Hematopoietic multipotent progenitor cell treated with erythropoietin and hydrocortisone succinate and interleukin-3 and kit ligand, for 15 days (in vitro differentiated cells): ENCODE data around the gene ALDH1L1.
A peak's percentile ranks its signal among the peaks of the same experiment; 100 is the strongest.

Experiments
- DNase-seq: peaks from one replicate; pipeline ENCODE4 v3.0.0-alpha.2; 2015; ENCODE audit warnings: low spot score

ALDH1L1 gene

DNA sequence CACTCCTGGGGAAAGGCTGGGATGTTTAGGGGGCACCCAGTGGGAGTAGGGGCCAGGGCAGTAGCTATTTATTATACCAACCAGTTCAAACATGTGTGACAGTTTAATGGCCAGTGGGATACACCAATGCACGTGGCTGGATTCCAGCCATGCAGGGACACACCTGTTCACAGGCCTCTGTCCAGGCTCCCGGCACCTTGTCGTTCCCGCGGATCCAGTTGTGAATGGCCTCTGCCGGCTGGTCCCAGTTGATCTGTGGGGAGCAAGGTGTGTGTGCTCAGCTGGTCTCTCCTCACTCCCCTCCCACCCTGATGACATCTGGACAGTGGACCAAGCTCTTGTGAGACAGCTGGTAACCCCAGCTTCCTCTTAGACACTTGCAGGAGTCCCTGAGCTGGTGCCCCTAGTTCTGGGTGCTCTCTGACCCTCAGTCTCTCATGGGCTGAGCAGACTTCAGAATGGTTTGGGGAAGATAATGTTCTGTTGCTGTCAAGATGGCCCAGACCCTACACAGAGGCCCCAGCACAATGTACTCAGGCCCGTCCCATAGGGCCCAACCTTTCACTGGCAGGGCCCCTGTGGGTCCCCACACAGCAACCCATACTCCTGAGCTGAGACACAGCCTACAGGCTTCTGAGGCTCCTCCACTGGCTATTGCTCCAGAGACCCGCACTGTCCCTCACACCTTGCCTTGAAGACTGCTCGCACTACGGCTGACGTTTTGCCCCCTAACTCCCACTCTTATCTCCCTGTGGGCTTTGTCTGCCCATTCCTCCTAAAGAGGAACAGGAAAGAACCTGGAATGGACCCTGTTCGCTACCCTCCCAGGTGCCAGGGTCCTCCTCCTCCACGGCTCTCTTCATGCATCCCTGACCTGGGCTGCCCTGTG is 25.8 kb downstream of the ALDH1L1 start:
- DNase-seq: no peak

GRCh38 chr3:126153695-126154360 is 26.6 kb downstream of the ALDH1L1 start:
- no peak for DNase-seq

- DNase-seq: no peak
Measured at GRCh38 chr3:126152901-126153694, 27.3 kb downstream of the ALDH1L1 start.

DNA sequence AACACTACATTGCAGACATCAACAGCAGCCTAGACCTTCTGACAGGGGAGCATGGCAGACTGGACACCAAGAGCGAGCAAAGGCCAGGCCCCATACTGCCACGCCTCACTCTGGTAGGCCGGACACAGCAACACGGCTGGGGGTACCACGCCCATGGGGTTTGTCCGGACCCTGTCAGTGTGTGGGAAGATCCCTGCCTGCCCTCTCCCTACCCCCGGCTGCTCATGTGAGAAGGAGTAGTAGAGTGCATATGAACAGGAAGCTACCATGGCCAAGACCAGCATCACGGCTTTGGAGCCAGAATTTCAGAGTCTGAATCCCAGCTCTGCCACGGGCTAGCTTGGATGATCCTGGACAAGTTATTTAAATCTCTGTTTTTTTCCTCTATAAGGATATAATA is 27.9 kb downstream of the ALDH1L1 start:
- no peak for DNase-seq

DNA sequence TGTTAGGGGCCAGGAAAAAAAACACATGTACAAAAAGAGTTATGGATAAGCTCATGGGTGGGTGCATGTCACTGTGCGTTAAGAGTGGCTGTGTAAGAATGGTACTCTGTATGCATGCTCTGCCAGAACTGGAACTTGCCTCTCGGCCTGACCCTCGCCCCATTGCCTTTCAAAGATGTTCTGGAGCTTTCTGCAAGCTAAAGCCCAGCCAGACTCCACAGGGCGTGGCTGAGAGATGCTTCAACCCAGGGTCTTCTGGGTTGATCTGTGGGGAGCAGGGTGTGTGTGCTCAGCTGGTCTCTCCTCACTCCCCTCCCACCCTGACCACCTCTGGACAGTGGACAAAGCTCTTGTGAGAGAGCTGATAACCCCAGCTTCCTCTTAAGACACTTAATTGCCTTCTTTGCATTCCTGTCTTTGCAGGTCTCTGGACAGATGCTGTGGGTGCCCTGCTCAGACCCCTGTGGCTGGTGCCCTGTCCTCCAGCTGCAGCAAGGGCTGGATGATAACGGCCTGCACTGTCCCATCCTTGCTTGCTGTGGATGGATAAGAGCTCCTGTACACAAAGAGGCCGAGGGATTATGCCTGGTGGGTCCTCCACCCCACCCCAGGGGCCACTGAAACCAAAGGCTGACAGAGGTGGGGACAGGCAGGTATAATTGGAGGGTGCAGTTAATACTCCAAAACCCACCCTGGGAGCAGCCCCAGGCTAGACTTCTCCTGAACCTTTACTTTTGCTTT is 28.7 kb downstream of the ALDH1L1 start:
- DNase-seq: no peak

DNA sequence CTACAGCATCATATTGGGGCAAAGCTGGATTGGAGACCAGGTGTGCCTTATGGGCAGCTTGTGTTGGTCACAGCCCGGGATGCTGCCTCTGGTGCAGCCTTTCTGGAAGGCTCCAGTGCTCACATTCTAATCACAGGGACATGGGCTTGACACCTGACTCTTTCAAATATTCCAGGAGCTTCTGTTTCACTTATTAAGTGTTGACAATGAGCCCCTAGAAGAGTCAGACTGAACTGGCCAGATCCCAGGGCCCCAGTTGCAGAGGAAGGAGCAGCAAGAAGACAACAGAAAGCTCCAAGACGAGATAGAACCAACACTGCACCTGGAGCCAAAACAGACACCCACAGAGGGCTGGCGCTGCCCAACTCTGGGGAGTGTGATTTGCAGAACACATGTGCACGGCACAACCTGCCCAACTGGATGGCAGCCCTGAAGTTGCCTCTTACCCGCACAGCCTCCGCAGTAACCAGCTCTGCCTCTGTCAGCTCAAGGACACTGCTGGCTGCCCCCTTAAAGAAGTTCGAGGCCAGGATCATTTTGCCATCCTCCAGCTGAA is 30.3 kb downstream of the ALDH1L1 start:
- DNase-seq: no peak

DNA sequence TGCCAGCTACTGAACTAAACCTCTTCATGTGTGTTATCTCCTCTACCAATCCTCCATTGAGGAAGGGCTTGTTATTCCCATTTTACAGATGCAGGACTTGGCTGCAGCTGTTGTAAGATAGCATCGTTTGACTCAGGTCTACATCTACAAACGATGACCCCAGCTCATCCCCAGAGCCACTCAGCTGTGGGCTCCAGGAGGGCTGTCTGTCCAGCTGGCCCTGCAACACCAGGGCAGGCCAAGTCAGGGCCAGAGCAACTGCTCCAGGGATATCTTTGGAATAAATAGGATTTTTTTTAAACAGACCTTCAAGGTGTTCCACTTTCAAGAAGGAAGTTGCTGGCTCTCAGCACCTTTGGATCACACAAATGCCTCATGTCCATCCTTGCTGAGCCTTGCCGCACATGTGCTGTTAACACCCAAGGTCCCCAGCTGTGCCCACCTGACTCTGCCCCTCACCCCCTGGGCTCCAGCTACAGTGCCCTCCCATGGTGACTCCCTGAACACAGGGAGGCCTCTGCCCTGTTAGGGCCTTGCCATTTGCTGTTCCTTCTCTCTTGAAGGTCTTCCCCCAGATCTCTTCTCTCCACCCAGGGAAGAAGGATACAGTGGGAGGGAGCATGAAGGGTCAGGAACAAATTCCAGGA is 31.0 kb downstream of the ALDH1L1 start:
- no peak for DNase-seq

- no peak for DNase-seq
Measured at GRCh38 chr3:126147932-126148683, 32.3 kb downstream of the ALDH1L1 start.

- no peak for DNase-seq
Measured at GRCh38 chr3:126147147-126147931, 33.0 kb downstream of the ALDH1L1 start.

DNA sequence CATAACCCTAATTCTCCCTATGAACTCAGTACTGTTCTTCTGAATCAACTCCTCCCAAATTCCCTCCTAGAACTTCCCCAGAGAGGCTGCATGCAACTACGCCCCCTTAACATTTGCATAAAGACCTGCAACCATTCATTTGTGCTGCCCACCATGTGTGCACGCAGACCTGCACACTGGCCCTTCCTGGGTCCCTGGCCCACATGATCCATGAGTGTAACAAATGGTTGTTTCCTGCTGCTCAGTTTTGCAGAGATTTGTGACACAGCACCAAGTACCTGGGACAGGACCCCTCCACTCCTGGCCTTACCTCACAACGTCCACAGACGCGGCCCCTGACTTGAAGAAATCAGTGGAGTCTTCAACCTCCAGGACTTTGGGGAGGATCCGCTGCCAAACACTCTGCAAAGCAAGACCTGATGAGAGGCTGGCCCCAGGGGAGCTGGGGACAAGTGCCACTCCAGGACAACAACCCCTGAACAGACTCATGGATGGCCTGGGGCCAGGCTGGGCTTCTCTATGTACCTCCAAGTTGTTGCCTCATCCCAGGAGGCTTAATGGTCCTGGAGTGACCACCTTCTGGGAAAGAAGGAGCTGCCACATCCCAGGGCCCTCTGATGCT is 33.8 kb downstream of the ALDH1L1 start:
- no peak for DNase-seq

DNA sequence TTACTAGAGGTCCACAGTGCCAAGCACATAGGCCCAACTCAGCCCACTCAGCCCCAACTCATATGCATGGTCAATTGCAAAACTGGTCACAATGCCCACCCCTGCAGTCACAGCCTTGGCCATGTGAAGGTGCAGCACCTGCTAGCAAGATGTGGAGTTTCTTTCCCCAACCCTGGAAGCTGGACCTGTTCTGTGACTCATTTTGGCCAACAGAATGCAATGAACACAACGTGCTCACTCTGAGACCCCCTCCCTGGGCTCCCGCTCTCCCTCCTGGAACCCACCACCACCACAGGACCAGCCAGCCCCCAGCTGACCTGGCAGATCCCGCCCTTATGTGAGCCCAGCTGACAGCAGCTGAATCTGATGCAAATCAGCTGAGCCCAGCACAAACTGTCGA is 34.4 kb downstream of the ALDH1L1 start:
- no peak for DNase-seq

DNA sequence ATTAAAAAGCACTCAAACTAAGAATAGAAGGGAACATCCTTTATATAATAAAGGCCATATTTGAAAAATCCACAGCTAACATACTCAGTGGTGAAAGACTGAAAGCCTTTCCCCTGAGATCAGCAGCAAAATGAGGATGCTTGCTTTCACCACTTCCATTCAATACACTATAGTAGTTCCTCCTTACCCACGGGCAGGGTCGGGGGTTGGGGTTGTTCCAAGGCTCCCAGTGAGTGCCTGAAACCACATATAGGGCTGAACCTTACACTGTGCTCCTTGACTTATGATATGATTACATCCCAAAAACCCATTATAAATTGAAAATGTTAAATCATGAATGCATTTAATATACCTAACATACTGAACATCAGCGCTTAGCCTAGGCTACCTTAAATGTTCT is 37.7 kb downstream of the ALDH1L1 start:
- DNase-seq: no peak

DNA sequence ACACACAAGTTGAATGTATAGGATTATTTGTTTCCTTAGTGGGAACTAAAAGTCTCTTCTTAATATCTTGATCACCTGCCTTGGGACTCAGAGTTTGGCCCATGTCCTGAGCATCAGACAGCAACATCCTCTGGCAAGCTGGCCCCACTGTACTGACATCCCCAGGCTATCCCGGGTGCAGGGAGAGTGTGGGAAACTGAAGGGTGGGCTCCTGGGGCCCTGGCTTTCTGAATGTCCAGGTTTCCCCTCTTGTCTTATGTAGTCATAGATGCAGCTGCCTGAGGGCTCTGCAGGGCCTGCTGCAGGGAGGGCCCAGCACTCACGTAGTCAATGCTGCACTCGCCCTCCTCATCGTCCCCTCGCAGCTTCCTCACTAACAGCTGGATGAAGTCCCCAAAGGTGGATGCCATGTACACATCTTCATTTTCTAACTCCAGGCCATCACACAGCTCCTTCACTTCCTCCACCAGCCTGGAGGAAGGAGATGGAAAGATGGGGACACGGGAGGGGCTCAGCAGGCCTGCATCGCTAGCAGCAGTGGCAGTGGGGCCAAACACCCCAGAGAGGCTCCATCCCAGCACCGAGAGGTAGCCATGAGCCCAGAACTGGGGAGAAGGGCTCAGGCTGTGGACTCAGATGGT is 42.8 kb downstream of the ALDH1L1 start:
- DNase-seq: no peak

- no peak for DNase-seq
Measured at GRCh38 chr3:126136428-126137220, 43.8 kb downstream of the ALDH1L1 start.

- no peak for DNase-seq
Measured at GRCh38 chr3:126135406-126136076, 44.8 kb downstream of the ALDH1L1 start.

DNA sequence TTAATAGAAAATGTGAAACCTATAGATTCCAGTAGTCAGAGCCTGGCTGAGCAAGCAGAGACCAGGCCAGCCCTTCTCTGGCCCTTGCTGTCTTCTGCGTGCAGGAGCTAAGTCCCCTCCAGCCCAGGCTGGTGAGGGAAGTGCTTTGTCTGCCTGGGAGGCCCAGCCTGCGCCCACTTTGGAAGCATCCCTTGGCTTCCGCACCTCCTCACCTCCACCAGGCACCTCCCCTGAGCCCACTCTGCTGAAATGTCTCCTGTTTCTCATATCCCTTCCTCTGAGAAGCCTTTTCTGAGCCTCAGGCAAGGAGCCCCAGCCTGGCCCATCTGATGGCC is 45.3 kb downstream of the ALDH1L1 start:
- no peak for DNase-seq

- peak; percentile 34 for DNase-seq
Measured at GRCh38 chr3:126134219-126134975, 46.0 kb downstream of the ALDH1L1 start.
